GM12801 (cell line): ENCODE results near the gene MRPL53.

Experiments
- CTCF ChIP-seq: IDR thresholded peaks from one replicate; pipeline ENCODE4 v1.5.1; 2011; ENCODE audit warnings: control low read depth; ENCODE audit not compliant: insufficient read length; ENCODE audit errors: extremely low read depth

MRPL53 gene

GRCh38 chr2:74424995-74425406 is 47.5 kb downstream of the MRPL53 start:
- TF ChIP-seq CTCF = no peak

GRCh38 chr2:74424139-74424992 is 48.1 kb downstream of the MRPL53 start:
- no peak for TF ChIP-seq CTCF

- TF ChIP-seq CTCF = no peak
These were observed 49.0 kb downstream of the MRPL53 start for GRCh38 chr2:74423231-74424095.
